HG03196 (cell line): Measurements from ENCODE around the gene TCF4.

Source experiments
- ATAC-seq: cut with Tn5 transposase; IDR thresholded peaks from one replicate; pipeline ENCODE4 v1.9.1; 2021; ENCODE audit not compliant: unreplicated experiment

The TCF4 gene

GRCh38 chr18:55415258-55415871 is 172.6 kb downstream of the TCF4 start:
- peak; percentile 72 for ATAC-seq

GRCh38 chr18:55414475-55414874 is 173.5 kb downstream of the TCF4 start:
- no peak for ATAC-seq

- ATAC-seq, result no peak
These were observed 174.5 kb downstream of the TCF4 start for GRCh38 chr18:55413474-55413873.

- no peak for ATAC-seq
These were observed 180.0 kb downstream of the TCF4 start for GRCh38 chr18:55407774-55408535.

- ATAC-seq, result no peak
These were observed 180.8 kb downstream of the TCF4 start for GRCh38 chr18:55407191-55407590.

GRCh38 chr18:55406451-55406991 is 181.5 kb downstream of the TCF4 start:
- ATAC-seq, result no peak

GRCh38 chr18:55405893-55406406 is 182.0 kb downstream of the TCF4 start:
- ATAC-seq, result no peak

- no peak for ATAC-seq
These were observed 182.5 kb downstream of the TCF4 start for GRCh38 chr18:55405475-55405874.

- no peak for ATAC-seq
These were observed 183.0 kb downstream of the TCF4 start for GRCh38 chr18:55404832-55405465.

GRCh38 chr18:55404136-55404830 is 183.7 kb downstream of the TCF4 start:
- ATAC-seq, result no peak

- ATAC-seq, result no peak
These were observed 184.5 kb downstream of the TCF4 start for GRCh38 chr18:55403421-55403949.

- ATAC-seq, result no peak
These were observed 185.1 kb downstream of the TCF4 start for GRCh38 chr18:55402731-55403405.

- no peak for ATAC-seq
These were observed 186.3 kb downstream of the TCF4 start for GRCh38 chr18:55401638-55402191.

GRCh38 chr18:55400590-55401541 is 187.1 kb downstream of the TCF4 start:
- ATAC-seq, result no peak

GRCh38 chr18:55400081-55400480 is 187.9 kb downstream of the TCF4 start:
- no peak for ATAC-seq

GRCh38 chr18:55398858-55399257 is 189.1 kb downstream of the TCF4 start:
- ATAC-seq, result no peak

GRCh38 chr18:55396979-55397378 is 191.0 kb downstream of the TCF4 start:
- ATAC-seq, result no peak

- no peak for ATAC-seq
These were observed 191.6 kb downstream of the TCF4 start for GRCh38 chr18:55396267-55396905.
